HG03139 (cell line): ENCODE measurements around the gene CBFA2T2.

Experiments
- ATAC-seq: cut with Tn5 transposase; IDR thresholded peaks from one replicate; pipeline ENCODE4 v1.9.1; 2021; ENCODE audit not compliant: unreplicated experiment

Gene CBFA2T2

GRCh38 chr20:33664085-33664761 lies 174.3 kb downstream of the CBFA2T2 start:
- ATAC-seq, result no peak

GRCh38 chr20:33664762-33665144 lies 174.9 kb downstream of the CBFA2T2 start:
- no peak for ATAC-seq

GRCh38 chr20:33666293-33667244 lies 176.7 kb downstream of the CBFA2T2 start, which contains the start of gene ACTL10:
Gene ACTL10 (plus strand): TSS chr20:33666943. CDS start chr20:33667498, 555 bp downstream.
- ATAC-seq, result peak; percentile 50

- peak; percentile 2 for ATAC-seq
Observed at GRCh38 chr20:33667245-33667675, 177.4 kb downstream of the CBFA2T2 start.

- ATAC-seq, result peak; percentile 35
Observed at GRCh38 chr20:33667676-33668465, 178.0 kb downstream of the CBFA2T2 start.

GRCh38 chr20:33668466-33669155 lies 178.7 kb downstream of the CBFA2T2 start:
- no peak for ATAC-seq

- no peak for ATAC-seq
Observed at GRCh38 chr20:33669224-33669623, 179.3 kb downstream of the CBFA2T2 start.

- no peak for ATAC-seq
Observed at GRCh38 chr20:33669873-33670640, 180.2 kb downstream of the CBFA2T2 start.

- ATAC-seq, result no peak
Observed at GRCh38 chr20:33670715-33671499, 181.0 kb downstream of the CBFA2T2 start.

GRCh38 chr20:33671573-33672288 lies 181.8 kb downstream of the CBFA2T2 start:
- ATAC-seq, result no peak

GRCh38 chr20:33672426-33673113 lies 182.7 kb downstream of the CBFA2T2 start:
- ATAC-seq, result no peak

GRCh38 chr20:33673114-33673409 lies 183.2 kb downstream of the CBFA2T2 start:
- ATAC-seq, result no peak

- ATAC-seq, result no peak
Observed at GRCh38 chr20:33673410-33674293, 183.8 kb downstream of the CBFA2T2 start.

GRCh38 chr20:33674294-33675135 lies 184.6 kb downstream of the CBFA2T2 start, which contains the start of gene NECAB3:
Gene NECAB3 (minus strand): TSS chr20:33674428. CDS start chr20:33674352, 76 bp downstream.
- no peak for ATAC-seq

GRCh38 chr20:33675136-33675959 lies 185.5 kb downstream of the CBFA2T2 start:
- no peak for ATAC-seq
